SH-SY5Y (cell line): ENCODE measurements around the gene FAM222B.

Experiments
- GATA2 ChIP-seq: IDR thresholded peaks from 2 replicates; pipeline ENCODE4 v1.6.1; 2011; ENCODE audit warnings: mild to moderate bottlenecking, low read depth, low read length
- GATA3 ChIP-seq: IDR thresholded peaks from 2 replicates; pipeline ENCODE4 v1.6.1; 2011; ENCODE audit warnings: low read depth, mild to moderate bottlenecking, low read length, moderate library complexity

Gene FAM222B

GRCh38 chr17:28858801-28859355 lies 16.3 kb upstream of the FAM222B start:
- TF ChIP-seq GATA2 (no peak), GATA3 (no peak)

GRCh38 chr17:28857905-28858800 lies 15.6 kb upstream of the FAM222B start:
- TF ChIP-seq GATA3 (no peak), GATA2 (no peak)

GRCh38 chr17:28856028-28856574 lies 13.5 kb upstream of the FAM222B start:
- no peak for TF ChIP-seq GATA3
- TF ChIP-seq GATA2 = no peak

GRCh38 chr17:28855336-28855679 lies 12.7 kb upstream of the FAM222B start:
- TF ChIP-seq GATA2 = no peak
- TF ChIP-seq GATA3 = no peak

- TF ChIP-seq GATA3 = no peak
- no peak for TF ChIP-seq GATA2
Observed at GRCh38 chr17:28854457-28855335, 12.1 kb upstream of the FAM222B start, which contains the start of gene ERAL1. ERAL1 (plus strand) TSS chr17:28855016; CDS start chr17:28855035, 19 bp downstream.

- no peak for TF ChIP-seq GATA2
- no peak for TF ChIP-seq GATA3
Observed at GRCh38 chr17:28853295-28853694, 10.7 kb upstream of the FAM222B start.

GRCh38 chr17:28849281-28849680 lies 6.7 kb upstream of the FAM222B start:
- TF ChIP-seq GATA2 (no peak), GATA3 (no peak)

- TF ChIP-seq GATA3 (no peak), GATA2 (no peak)
Observed at GRCh38 chr17:28846231-28846630, 3.6 kb upstream of the FAM222B start.

- no peak for TF ChIP-seq GATA3
- TF ChIP-seq GATA2 = no peak
Observed at GRCh38 chr17:28843816-28844148, 1.2 kb upstream of the FAM222B start.

- TF ChIP-seq GATA2 (no peak), GATA3 (no peak)
Observed at GRCh38 chr17:28841901-28842281, 699 bp downstream of the FAM222B start.

- TF ChIP-seq GATA2 = no peak
- no peak for TF ChIP-seq GATA3
Observed at GRCh38 chr17:28839221-28839620, 3.4 kb downstream of the FAM222B start.

- TF ChIP-seq GATA2 = no peak
- TF ChIP-seq GATA3 = no peak
Observed at GRCh38 chr17:28834420-28834819, 8.2 kb downstream of the FAM222B start.

GRCh38 chr17:28828294-28829040 lies 14.1 kb downstream of the FAM222B start:
- TF ChIP-seq GATA3 (no peak), GATA2 (no peak)
